Pulmonary artery endothelial cell (primary cell): Measurements from ENCODE around the gene PTPRN2. TPM values are rescaled to one million over a fixed set of nuclear protein-coding genes. Genes with fewer than 3 reads are reported as not detected.
"Not testable (repeated sequence)": the region's sequence is repeated elsewhere in the genome, so short reads cannot be mapped to it uniquely, and the experiment has no call there.

Experiments used
- DNase-seq: peaks from one replicate; pipeline ENCODE4 v3.0.0-alpha.2; 2011; ENCODE audit warnings: low read depth, low spot score
- total RNA-seq: library from RNA; depleted of rRNA; stranded (reverse); fragments of >200 nt; gene quantifications from 2 replicates; pipeline ENCODE4 v1.2.3, GENCODE V29; 2014

The PTPRN2 gene
- total RNA-seq, 1 donor from 2014 or later: 0.53 TPM

- DNase-seq: no peak
Measured at GRCh38 chr7:157916946-157917640, 670.5 kb downstream of the PTPRN2 start.

- no peak for DNase-seq
Measured at GRCh38 chr7:157910446-157910845, 677.2 kb downstream of the PTPRN2 start.

GRCh38 chr7:157910045-157910444 lies 677.6 kb downstream of the PTPRN2 start:
- not testable (repeated sequence) for DNase-seq

- no peak for DNase-seq
Measured at GRCh38 chr7:157909370-157909769, 678.3 kb downstream of the PTPRN2 start.

- no peak for DNase-seq
Measured at GRCh38 chr7:157908006-157908782, 679.4 kb downstream of the PTPRN2 start.

- DNase-seq: no peak
Measured at GRCh38 chr7:157907091-157907490, 680.5 kb downstream of the PTPRN2 start.

GRCh38 chr7:157906583-157906982 lies 681.0 kb downstream of the PTPRN2 start:
- DNase-seq: no peak

GRCh38 chr7:157905651-157906461 lies 681.8 kb downstream of the PTPRN2 start:
- no peak for DNase-seq

- no peak for DNase-seq
Measured at GRCh38 chr7:157904866-157905570, 682.6 kb downstream of the PTPRN2 start.

- DNase-seq: no peak
Measured at GRCh38 chr7:157904211-157904865, 683.3 kb downstream of the PTPRN2 start.

- DNase-seq: no peak
Measured at GRCh38 chr7:157903710-157904109, 683.9 kb downstream of the PTPRN2 start.

- no peak for DNase-seq
Measured at GRCh38 chr7:157903296-157903695, 684.3 kb downstream of the PTPRN2 start.

- not testable (repeated sequence) for DNase-seq
Measured at GRCh38 chr7:157901816-157902610, 685.6 kb downstream of the PTPRN2 start.

- no peak for DNase-seq
Measured at GRCh38 chr7:157901166-157901565, 686.5 kb downstream of the PTPRN2 start.

- DNase-seq: no peak
Measured at GRCh38 chr7:157900556-157900955, 687.1 kb downstream of the PTPRN2 start.

- no peak for DNase-seq
Measured at GRCh38 chr7:157900011-157900410, 687.6 kb downstream of the PTPRN2 start.

GRCh38 chr7:157898802-157899505 lies 688.7 kb downstream of the PTPRN2 start:
- no peak for DNase-seq

GRCh38 chr7:157898261-157898660 lies 689.4 kb downstream of the PTPRN2 start:
- DNase-seq: no peak

GRCh38 chr7:157897681-157898080 lies 689.9 kb downstream of the PTPRN2 start:
- DNase-seq: no peak
